HG03432 (cell line): Measurements from ENCODE around the gene CWH43.
"Not testable (repeated sequence)": the region's sequence is repeated elsewhere in the genome, so short reads cannot be mapped to it uniquely, and the experiment has no call there.

Experiments
- ATAC-seq: cut with Tn5 transposase; IDR thresholded peaks from one replicate; pipeline ENCODE4 v1.9.1; 2021; ENCODE audit warnings: mild to moderate bottlenecking, moderate library complexity; ENCODE audit not compliant: unreplicated experiment

The CWH43 gene

DNA sequence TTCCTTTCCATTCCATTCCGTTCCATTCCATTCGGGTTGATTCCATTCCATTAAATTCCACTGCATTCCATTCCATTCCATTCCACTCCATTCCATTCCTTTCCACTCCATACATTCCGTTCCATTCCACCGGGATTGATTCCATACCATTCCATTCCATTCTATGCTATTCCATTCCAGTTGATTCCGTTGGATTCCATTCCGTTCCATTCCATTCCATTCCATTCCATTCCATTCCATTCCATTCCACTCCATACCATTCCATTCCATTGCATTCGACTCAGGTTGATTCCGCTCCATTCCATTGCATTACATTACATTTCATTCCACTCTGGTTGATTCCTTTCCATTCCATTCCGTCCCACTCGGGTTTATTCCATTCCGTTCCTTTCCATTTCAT, 110.1 kb downstream of the CWH43 start:
- not testable (repeated sequence) for ATAC-seq

DNA sequence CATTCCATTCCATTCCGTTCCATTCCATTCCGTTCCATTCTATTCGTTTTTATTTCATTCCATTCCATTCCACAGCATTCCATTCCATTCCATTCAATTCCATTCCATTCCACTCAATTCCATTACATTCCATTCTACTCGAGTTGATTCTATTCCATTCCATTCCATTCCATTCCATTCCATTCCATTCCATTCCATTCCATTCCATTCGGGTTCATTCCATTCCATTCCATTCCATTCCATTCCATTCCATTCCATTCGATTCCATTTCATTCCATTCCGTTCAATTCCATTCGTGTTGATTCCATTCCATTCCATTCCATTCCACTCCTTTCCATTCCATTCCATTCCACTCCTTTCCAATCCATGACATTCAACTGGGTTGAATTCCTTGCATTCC, 110.6 kb downstream of the CWH43 start:
- ATAC-seq: peak; percentile 38

DNA sequence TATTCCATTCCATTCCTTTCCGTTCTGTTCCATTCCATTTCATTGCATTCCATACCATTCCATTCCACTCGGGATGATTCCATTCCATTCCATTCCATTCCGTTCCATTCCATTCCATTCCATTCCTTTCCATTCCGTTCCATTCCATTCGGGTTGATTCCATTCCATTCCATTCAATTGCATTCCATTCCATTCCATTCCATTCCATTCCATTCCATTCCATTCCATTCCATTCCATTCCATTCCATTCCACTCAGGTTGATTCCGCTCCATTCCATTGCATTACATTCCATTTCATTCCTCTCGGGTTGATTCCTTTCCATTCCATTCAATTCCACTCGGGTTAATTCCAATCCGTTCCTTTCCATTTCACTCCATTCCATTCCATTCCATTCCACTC, 111.0 kb downstream of the CWH43 start:
- ATAC-seq: not testable (repeated sequence)

- not testable (repeated sequence) for ATAC-seq
Measured at GRCh38 chr4:49097505-49097904, 111.4 kb downstream of the CWH43 start.

DNA sequence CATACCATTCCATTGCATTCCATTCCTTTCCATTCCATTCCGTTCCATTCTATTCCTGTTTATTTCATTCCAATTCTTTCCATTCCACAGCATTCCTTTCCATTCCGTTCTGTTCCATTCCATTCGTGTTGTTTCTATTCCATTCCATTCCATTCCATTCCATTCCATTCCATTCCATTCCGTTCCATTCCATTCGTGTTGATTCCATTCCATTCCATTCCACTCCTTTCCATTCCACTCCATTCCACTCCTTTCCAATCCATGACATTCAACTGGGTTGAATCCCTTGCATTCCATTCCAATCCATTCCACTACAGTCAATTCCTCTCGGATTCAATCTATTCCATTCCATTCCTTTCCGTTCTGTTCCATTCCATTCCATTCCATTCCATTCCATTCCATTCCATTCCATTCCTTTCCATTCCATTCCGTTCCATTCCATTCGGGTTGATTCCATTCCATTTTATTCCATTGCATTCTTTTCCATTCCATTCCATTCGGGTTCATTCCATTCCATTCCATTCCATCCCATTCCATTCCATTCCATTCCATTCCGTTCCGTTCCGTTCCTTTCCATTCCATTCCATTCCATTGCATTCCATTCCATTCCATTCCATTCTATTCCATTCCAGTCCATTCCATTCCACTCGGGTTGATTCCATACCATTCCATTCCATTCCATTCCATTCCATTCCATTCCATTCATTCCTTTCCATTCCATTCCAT, 112.1 kb downstream of the CWH43 start:
- not testable (repeated sequence) for ATAC-seq

GRCh38 chr4:49099831-49100444, 113.9 kb downstream of the CWH43 start:
- not testable (repeated sequence) for ATAC-seq

- ATAC-seq: peak; percentile 31
Measured at GRCh38 chr4:49102344-49102898, 116.3 kb downstream of the CWH43 start.

- ATAC-seq: peak; percentile 23
Measured at GRCh38 chr4:49103436-49104136, 117.5 kb downstream of the CWH43 start.

GRCh38 chr4:49104231-49104930, 118.3 kb downstream of the CWH43 start:
- not testable (repeated sequence) for ATAC-seq

- not testable (repeated sequence) for ATAC-seq
Measured at GRCh38 chr4:49105248-49105904, 119.3 kb downstream of the CWH43 start.

GRCh38 chr4:49107262-49107661, 121.2 kb downstream of the CWH43 start:
- not testable (repeated sequence) for ATAC-seq

DNA sequence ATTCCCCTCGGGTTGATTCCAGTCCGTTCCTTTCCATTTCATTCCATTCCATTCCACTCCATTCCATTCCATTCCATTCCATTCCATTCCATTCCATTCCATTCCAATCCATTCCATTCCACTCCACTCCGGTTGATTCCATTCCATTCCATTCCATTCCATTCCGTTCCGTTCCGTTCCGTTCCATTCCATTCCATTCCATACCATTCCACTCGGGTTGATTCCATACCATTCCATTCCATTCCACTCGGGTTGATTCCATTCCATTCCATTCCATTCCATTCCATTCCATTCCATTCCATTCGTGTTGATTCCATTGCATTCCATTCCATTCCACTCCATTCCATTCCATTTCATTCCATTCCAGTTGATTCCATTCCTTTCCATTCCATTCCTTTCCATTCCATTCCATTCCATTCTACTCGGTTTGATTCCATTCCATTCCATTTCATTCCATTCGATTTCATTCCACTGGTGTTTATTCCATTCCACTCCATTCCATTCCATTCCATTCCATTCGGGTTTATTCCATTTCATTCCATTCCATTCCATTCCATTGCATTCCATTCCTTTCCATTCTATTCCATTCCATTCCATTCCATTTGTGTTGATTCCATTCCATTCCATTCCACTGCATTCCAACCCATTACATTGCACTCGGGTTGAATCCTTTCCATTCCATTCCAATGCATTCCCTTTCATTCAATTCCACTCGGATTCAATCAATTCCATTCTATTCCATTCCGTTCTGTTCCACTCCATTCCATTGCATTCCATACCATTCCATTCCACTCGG, 122.3 kb downstream of the CWH43 start:
- ATAC-seq: peak; percentile 43

DNA sequence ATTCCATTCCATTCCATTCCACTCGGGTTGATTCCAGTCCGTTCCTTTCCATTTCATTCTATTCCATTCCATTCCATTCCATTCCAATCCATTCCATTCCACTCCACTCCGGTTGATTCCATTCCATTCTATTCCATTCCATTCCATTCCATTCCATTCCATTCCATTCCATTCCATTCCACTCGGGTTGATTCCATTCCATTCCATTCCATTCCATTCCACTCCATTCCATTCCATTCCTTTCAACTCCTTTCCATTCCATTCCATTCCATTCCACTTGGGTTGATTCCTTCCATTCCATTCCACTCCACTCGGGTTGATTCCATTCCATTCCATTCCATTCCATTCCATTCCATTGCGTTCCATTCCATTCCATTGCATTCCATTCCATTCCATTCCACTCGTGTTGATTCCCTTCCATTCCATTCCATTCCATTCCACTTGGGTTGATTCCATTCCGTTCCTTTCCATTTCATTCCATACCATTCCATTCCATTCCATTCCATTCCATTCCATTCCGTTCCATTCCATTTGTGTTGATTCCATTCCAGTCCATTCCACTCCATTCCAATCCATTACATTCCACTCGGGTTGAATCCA, 123.6 kb downstream of the CWH43 start:
- ATAC-seq: peak; percentile 38

GRCh38 chr4:49110579-49110978, 124.5 kb downstream of the CWH43 start:
- peak; percentile 52 for ATAC-seq
